KG1 (cell line): ENCODE measurements around the gene CCDC174.
"Not testable (repeated sequence)": the region's sequence is repeated elsewhere in the genome, so short reads cannot be mapped to it uniquely, and the experiment has no call there.

ENCODE experiments used
- DNase-seq: peaks from one replicate; lab custom pipeline; 2025; lab: John Stamatoyannopoulos, UW

The CCDC174 gene

DNA sequence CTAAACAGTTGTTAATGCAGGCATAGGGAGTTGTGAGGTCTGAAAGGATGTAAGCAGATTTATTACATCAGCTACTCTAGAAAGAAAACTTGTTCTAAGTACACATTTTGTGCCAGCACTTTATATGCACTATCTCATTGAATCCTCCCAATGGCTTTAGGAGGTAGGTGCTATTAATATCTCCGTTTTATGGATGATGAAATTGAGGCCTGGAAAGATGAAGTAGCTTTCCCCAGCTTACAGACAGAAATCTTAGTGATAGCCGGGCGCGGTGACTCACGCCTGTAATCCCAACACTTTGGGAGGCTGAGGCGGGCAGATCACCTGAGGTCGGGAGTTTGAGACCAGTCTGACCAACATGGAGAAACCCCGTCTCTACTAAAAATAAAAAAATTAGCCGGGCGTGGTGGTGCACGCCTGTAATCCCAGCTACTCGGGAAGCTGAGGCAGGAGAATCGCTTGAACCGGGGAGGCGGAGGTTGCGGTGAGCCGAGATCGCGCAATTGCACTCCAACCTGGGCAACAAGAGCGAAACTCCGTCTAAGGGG is 872 bp downstream of the CCDC174 start:
- not testable (repeated sequence) for DNase-seq

DNA sequence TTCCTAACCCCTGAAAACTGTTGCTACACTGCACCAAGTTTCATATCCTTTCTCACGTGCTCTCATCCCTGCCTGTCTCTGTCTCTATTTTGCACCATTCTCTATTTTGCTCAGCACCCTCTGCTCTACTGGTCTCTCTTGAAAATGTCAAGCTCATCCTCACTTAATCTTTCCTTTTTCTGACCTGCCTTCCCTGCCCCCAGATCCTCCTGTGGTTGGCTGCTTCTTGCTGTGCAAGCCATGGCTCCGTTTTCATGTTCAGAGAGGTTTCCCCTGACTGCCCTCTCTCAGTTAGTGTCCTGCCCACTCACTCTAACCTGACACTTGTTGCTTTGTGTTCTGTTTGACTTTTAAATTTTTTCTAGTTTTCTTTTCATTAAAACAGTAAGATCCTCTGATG is 6.0 kb downstream of the CCDC174 start:
- no peak for DNase-seq

DNA sequence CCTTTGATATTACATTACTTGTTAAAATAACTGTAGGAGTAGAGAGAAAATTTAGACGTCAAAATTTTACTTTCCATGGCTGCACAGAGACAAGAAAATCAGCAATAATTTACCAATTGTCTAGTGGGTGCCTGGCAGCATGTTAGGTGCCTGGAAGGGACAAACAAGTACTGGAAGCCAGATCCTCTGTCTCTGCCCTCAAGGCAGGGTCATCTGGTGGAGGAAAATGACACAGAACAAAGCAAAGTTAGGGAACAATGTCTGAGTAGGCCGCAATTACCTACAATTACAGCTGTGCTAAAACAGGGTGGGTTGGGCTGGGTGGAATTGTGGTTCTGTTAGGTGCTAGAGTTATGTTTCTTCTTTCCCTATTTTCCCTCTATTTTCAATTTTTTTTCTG is 7.4 kb downstream of the CCDC174 start:
- no peak for DNase-seq

DNA sequence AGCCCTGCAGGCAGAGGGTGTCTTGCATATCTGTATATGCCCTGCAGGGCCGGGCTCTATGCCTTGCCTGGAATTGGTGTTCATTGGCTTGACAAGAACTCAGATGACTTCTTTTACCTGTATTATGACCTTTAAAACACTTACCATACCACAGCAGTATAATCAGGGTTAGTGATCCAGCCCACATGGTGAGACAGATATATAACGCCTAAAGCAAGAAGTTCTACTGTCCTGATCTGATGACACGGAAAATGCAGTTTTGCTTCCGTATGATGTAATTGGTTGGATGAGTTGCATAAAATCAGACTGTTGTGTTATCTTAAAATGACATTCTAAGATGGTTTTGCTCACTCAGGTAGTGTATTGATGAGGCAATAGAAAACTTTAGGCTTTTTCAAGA is 9.4 kb downstream of the CCDC174 start:
- no peak for DNase-seq

DNA sequence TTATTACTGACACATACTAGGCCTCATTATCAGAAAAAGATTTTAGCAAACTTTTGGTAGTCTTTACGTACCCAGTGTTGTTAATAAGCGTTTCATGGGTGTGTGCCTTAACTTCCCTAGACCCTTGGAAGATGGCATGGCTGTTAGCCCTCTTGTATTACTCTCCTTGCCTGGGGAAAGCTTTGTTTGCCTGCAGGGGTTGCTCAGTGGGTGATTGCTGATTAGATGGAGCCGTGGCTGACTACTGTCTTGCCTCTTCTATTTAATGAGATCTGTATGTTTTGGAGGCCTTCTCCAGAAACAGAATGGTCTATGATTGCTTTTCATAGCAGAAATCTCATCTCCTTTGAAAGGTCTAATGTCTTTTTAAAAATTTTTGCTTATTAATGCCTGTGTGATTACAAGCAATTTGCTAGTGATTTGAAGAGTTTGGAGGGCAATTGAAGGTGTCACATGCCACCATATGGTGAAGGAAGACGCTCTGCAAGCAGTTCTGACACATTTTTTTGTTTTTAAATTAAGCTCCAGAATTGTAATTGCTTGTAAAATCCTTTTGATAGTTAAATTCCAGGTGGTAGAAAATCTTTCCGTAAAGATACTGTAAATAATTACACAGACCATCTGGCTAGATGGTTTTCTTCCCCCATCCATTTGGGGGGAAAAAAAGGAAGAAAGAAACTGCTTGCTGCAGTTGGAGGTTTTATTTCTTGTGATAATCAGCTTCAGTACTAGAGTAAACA is 12.0 kb downstream of the CCDC174 start:
- no peak for DNase-seq

DNA sequence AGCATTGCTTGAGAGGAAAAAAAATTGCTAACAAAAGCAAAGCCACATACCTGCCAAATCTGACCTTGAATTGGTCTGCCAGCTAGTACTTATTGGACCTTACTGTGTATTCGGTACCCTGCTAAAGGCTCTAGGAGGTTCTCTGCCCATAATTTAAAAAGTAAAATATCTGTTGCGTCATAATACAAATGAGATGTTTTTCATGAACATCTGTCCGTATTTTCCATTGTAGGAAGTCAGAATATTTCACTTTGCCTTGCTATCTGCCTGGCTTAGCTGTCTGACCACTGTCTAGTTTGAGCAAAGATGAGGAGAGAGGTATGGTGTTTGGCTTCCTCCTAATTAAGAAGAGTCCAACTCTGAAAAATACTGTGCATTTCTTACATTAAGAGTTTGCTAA is 12.6 kb downstream of the CCDC174 start:
- no peak for DNase-seq

DNA sequence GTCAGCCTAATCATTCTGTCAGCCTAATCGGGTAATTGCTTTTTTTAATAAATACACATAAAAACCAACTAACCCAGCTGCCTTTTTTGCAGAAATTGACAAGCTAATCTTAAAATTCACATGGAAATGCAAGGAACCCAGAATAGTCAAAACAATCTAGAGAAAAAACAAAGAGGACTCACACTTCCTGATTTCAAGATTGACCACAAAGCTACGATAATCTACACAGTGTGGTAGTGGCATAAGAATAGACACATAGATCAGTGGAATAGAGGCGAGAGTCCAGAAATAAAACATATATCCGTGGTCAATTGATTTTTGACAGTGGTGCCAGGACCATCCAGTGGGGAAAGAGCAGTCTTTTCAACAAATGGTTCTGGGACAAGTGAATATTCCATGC is 21.0 kb downstream of the CCDC174 start:
- DNase-seq, result no peak

DNA sequence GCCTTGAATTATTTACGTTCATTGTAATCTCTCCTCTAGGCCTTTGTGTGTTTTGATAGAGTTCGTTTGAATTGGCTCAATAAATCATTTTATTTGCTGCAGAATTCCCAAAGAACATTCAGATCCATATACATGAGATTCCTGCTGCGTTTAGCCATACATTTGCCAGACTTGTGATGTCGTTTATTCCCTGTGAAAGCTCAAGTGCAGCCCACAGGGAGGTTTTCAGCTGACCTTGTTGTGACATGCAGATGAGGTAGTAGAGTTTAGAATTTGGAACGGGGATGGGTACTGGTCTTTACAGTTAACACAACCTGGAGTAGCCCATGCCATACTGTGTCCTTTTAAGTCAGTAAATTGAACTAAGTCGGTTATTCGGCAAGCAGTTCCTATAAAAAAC is 23.3 kb downstream of the CCDC174 start, which contains the start of gene C3orf20:
C3orf20 (plus strand) TSS at position 301 of the 400 bp plus-strand sequence. CDS start 7,573 bp downstream, outside the sequence.
- no peak for DNase-seq

DNA sequence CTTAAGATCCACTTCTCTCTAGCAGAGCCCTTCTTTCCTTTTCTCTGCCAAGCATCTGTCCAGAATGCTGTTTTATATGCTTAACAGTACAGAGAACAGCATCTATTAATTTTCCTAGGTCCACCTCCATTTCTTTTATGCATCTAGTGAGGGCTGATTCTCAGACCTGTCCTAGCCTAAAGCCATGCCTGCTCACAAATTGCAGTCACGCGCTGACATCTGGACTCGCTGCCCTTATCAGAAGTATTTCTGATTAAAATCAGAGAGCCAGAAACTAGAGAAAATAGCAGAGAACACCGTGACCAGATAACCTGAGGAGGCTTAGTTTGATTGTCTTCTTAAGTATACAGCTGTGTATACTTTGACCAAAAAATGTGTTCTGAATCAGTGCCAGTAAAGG is 25.3 kb downstream of the CCDC174 start:
- no peak for DNase-seq

DNA sequence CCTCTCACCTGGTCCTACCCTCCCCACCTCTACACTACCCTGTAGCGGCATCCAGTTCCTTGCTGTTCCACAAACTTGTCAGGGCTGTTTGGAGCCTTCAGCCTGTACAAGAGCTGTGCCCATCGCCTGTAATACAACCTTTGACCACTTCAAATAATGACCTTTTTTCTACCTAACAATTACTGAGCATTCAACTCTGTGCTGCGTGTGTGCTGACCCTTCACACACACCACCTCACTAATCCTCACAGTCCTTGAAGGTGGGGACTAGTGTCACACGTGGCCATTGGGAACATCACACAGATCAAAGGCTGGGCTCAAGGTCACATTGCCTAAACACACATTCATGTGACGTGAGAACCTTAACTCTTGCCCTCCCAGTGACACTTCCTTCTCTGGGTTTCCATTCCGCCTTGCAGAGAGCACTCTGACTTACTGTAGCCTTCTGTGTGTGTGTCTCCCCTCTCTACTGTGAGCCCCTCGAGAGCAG is 26.5 kb downstream of the CCDC174 start:
- DNase-seq, result no peak

DNA sequence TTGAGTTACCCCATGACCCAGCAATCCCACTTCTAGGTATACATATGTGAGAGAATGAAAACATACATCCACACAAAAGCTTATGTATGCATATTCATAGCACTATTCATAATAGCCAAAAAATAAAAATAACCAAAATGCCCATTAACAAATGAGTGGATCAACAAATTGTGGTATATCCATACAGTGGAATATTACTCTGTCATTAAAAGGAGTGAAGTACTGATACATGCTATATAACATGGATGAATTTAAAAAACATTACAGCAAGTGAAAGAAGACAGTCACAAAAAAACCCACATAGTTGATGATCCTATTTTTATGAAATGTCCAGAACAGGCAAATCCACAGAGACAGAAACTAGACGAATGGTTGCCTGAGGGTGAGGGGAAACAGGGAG is 28.6 kb downstream of the CCDC174 start:
- DNase-seq, result no peak

DNA sequence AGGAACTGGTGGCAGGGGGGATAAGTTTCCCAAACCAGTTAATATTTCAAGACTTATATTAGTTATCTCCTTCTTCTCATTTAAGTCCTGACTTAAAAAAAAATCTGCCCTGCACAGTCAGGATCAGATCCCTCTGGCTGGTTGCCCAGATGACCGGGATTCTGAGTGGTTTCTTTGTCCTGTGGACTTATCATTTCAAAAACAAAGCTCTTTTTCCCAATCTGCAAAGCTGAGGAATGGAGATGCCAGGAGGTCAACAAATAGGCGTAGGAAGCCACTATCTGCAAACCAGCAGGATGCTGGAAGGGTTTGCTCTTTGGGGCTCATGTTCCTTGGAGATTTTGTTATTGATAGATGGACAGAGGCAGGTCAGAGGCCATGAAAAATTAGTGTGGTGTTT is 29.2 kb downstream of the CCDC174 start:
- no peak for DNase-seq

DNA sequence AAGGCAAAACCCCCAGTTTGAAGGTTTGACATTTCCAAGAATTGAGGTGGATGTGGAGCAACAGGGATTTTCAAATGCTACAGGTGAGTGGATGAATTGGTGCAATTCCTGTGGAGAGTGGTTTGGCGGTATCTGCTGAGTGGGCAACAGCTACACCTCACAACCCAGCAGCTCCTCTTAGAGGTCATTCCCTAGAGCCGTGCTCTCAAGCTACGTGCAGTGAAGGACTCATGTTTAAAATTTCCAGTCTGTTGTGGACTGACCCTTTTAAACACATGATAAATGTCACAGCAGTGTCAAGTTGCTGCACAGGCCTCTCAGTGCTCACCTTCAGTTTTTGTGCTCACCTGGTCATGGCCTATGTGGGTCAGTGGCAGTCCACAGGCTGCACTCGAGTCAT is 32.9 kb downstream of the CCDC174 start:
- no peak for DNase-seq

DNA sequence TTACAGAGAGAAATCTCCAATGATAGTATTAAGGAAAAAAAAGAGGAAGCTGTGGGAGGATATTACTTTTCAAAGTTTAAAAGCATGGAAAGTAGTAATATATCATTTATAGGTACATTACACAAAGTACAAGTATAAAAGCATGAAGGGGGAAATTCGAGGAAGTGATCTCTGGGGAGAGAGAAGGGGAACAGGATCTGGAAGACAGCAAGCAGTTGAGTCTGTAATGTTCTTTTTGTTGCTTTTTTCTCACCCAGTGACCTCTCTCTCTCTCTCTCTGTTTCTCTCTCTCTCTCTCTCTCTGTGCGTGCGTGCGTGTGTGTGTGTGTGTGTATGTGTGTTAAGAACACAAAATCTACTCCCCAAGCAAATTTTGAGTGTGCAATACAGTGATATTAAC is 33.6 kb downstream of the CCDC174 start:
- DNase-seq, result no peak

DNA sequence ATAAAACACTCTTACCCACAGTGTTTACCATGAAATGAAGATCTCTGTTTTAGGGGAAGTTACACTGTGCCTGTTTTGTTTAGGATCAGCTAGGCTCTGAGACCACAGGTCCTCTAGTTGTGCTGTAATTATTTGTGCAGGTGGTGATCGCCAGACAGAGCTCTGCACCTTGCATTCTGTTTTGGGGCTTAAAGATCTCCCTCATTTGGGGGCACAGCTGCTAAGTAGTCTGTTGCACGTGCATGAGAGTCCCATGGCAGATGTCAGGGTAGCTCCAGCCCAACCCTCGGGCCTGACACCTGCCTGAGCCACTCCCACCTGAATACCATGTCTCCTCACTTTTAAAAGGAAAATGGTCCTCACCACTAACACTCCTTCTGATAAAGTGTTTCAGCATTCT is 35.8 kb downstream of the CCDC174 start:
- no peak for DNase-seq

DNA sequence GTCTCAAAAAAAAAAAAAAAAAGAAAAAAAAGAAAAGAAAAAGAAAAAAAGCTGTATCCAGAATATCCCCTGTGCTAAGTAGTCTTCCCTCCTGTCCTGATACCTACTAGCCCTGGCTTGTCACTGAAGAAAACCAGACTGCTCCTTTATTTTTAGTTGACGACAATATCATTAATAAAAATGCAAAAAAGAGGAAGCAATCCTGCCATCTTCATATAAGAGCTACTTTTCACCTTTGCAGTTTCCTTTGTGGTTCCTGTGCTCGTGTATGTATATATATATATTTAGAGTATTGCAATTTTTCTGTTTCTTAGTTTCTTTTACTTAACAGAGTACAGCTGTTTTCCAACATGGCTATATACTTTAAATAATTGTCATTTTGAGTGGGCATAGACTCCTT is 37.0 kb downstream of the CCDC174 start:
- no peak for DNase-seq

DNA sequence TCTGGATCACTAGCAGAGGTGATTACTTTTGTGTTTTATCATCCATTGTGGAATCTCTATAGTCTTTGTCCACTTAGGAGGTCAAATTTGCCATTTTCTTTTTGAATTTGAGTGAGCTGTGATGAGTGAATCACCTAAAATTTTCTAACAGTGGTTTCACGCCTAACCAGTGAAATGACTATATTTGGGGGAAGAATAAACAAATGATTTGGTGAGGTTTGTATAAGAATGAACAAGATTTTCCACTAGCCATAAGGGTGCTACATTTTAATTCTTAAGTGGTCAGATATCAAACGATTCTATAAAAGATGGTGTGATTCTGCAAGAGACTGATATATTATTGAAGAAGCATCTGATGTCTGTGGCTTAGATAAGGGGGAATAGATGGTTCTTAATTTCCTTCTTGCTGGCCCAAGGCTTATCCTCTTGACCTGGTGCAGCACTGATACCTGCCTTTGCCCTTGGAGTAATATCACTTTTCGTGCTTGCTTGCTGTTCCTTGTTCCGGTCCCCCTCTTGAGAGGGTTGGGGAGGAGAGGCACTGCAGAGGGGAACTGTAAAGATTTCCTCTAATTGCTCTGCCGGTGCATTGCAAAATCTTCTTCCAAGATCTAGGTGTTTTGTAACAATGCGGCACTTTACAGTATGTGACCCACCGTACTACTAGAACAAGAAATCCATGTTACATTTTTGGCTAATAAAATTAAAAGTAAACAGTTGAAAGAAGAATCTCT is 37.9 kb downstream of the CCDC174 start:
- DNase-seq, result peak; percentile 16

DNA sequence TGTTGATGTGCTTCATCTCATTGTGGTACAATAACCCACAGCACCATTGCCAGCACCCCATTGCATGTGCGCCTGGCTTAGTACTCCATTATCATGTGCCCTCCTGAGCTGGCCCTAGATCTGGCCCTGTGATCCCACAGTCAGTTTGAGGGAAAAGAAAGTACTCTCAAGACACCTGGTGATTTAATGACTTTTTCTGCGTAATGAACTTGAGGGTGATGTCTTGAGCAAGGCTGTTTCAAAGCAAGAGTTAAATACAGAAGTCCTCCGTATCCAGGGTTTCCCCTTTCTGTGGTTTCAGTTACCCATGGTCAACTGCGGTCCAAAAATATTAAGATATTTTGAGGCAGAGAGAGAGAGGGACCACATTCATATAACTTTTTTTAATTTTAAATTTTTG is 39.7 kb downstream of the CCDC174 start:
- no peak for DNase-seq

DNA sequence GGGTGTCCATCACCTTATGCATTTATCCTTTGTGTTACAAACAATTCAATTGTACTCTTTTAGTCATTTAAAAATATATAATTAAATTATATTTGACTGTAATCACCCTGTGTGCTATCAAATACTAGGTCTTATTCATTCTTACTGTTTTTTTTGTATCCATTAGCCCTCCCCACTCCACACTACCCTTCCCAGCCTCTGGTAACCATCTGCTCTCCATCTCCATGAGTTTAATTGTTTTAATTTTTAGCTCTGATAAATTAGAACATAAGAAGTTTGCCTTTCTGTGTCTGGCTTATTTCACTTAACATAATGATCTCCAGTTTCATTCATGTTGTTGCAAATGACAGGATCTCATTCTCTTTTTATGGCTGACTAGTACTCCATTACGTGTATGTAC is 40.2 kb downstream of the CCDC174 start:
- no peak for DNase-seq

DNA sequence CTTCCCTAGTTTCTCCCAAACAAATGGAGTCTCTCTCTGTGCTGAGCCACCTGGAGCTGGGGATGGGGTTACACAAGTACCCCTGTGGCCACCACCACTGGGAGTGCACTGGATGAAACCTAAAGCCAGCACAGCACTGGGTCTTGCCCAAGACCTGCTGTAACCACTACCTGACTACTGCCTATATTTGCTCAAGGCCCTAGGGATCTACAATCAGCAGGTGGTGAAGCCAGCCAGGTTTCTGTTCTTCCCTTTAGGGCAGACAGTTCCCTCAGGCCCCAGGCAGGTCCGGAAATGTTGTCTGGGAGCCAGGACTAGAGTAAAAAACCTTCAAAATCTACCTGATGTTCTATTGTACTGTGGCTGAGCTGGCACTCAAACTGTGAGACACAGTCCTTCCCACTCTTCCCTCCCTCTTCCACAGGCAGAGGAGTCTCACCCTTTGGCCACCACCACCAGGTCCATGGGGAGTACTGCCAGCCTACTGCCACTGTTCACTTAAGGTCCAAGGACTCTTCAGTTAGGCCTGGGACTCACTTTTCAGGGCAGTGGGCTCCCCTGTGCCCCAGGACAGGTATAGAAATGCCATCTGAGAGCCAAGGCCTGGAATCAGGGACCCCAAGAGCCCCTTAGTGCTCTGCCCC is 47.2 kb downstream of the CCDC174 start:
- no peak for DNase-seq

DNA sequence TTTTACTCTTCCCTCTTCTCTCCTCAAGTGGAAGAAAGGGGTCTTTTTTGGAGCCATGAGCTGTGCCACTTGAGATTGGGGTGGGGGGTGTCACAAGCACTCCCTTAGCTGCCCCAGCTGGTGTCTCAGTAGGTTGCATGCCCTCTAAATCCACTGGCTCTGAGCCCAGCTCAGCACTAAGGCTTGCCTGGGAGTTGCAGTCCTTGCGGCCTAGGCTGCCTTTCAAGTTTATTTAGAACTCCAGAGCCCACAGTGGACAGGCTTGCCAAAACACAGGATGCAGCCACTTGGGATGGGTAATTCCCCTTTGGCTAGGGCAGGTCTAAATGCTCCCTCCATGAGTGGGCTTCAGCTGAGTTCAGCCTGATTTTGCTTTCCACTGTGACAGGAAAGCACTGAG is 48.1 kb downstream of the CCDC174 start:
- DNase-seq, result no peak

DNA sequence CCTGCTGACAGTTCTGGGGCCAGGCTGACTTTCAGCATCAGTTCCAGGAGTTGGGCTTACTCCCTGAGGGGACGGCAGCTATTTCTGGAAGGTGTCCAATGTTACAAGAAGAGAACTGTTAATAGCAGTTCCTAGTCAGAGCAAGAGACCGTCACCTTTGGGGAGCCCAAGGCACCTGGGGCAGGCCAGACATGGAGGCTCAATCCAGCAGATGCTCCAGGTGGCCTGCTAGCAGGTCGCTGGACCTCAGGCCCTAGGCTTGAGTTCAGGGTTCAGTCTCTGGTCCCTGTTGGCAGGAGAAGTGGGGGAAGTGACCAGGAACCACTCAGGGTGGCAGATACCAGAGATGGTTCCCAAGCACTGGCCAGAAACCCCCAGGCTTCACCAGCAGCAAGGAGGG is 49.3 kb downstream of the CCDC174 start:
- DNase-seq, result no peak

DNA sequence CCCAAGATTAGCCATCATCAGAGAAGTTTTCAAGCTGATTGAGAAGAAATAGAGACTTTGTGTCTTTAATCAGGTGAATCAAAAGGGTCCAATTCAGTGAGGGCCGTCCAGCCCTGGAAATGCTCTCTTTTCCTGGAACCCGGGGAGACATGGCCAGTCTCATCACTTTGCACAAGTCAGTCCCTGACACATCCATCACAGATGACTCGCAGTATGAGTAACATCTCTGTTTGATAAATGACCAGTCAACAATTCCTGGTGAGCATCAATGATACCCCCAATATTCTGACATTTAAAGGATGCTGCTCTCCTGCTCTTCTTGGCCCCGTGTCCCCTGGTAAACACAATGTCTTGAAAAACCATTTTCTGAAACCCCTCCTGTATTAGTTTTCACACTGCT is 50.1 kb downstream of the CCDC174 start:
- DNase-seq, result no peak
